Tibial artery (tissue), 4 donors: ENCODE data around the gene ARFGAP2.

Source experiments
- DNase-seq, 2 donors: peaks; one replicate each; pipeline ENCODE4 v3.0.0-alpha.2; 2019
- H3K27ac ChIP-seq, 2 donors: fragments of 200-600 bp; sonication (generic) in 1 of 2; 1 replicate in 1 of 2; 2 replicates in 1 of 2; pipeline ENCODE4 v1.5.1; 2018 to 2019; ENCODE audit warnings: mild to moderate bottlenecking in 1 of 2
- H3K27me3 ChIP-seq, 2 donors: fragments of 200-600 bp; sonication (generic) in 1 of 2; one replicate each; pipeline versions ENCODE4 v1.5.1 to v1.6.0; 2016 to 2019
- H3K36me3 ChIP-seq, 3 donors: fragments of 200-600 bp; sonication (generic) in 2 of 3; one replicate each; pipeline ENCODE4 v1.5.1; 2016 to 2019; ENCODE audit warnings: mild to moderate bottlenecking in 2 of 3
- H3K4me1 ChIP-seq, 4 donors: fragments of 200-600 bp; sonication (generic) in 2 of 4; 1 replicate in 3 of 4; 2 replicates in 1 of 4; pipeline ENCODE4 v1.5.1; 2016 to 2019
- H3K4me3 ChIP-seq, 2 donors: fragments of 200-600 bp; sonication (generic) in 1 of 2; 1 replicate in 1 of 2; 2 replicates in 1 of 2; pipeline ENCODE4 v1.5.1; 2018 to 2019; ENCODE audit warnings: mild to moderate bottlenecking in 2 of 2
- H3K9me3 ChIP-seq, 3 donors: fragments of 200-600 bp; sonication (generic) in 1 of 3; one replicate each; pipeline ENCODE4 v1.5.1; 2016 to 2019
- intact Hi-C: fragments of 100-400 bp; cut with DNase I; formaldehyde crosslinking; loops from one replicate; pipeline ENCODE4 v1.15.0; 2023; ENCODE audit warnings: low total_unique reads
- TF ChIP-seq, protein P1 (sequence below), 2 experiments: fragments of 200-600 bp in 1 of 2; fragments of 450-650 bp in 1 of 2; IDR thresholded peaks; one replicate each; pipeline ENCODE4 v1.5.1; 2017 to 2019; ENCODE audit warnings: antibody characterized with exemption in 2 of 2, mild to moderate bottlenecking in 1 of 2, moderate library complexity in 1 of 2

ARFGAP2 gene

DNA sequence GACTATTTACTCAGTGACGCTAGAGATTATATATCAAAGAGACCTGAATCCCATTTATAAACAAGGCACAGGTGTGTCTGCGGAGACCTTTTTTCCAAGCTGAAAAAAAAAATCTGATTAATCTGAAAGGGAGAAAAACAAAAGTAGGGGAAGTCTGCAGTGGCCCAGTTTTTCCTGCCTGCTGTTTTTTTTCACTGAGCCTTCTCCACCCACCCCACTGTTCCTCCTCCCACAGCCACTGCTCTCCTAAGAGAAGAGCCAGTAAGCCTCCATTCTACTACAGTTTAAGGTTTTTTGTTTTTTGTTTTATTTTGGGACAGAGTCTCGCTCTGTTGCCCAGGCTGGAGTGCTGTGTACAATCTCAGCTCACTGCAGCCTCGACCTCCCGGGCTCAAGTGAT, 18.4 kb downstream of the ARFGAP2 start:
- Histone ChIP-seq H3K27ac (no peak overlapping the region), H3K36me3 (peaks cover 0 to 55% (median 16%) of the 10 kb centered on the region in 3 donors), H3K9me3 (no peaks in the 10 kb centered on the region), H3K4me3 (no peak overlapping the region), H3K27me3 (no peaks in the 10 kb centered on the region), H3K4me1 (peaks cover 0 to 9% (median 6%) of the 10 kb centered on the region in 4 donors)
- intact Hi-C loops = no loop called here
- no peak for DNase-seq
- TF ChIP-seq, protein P1, sequence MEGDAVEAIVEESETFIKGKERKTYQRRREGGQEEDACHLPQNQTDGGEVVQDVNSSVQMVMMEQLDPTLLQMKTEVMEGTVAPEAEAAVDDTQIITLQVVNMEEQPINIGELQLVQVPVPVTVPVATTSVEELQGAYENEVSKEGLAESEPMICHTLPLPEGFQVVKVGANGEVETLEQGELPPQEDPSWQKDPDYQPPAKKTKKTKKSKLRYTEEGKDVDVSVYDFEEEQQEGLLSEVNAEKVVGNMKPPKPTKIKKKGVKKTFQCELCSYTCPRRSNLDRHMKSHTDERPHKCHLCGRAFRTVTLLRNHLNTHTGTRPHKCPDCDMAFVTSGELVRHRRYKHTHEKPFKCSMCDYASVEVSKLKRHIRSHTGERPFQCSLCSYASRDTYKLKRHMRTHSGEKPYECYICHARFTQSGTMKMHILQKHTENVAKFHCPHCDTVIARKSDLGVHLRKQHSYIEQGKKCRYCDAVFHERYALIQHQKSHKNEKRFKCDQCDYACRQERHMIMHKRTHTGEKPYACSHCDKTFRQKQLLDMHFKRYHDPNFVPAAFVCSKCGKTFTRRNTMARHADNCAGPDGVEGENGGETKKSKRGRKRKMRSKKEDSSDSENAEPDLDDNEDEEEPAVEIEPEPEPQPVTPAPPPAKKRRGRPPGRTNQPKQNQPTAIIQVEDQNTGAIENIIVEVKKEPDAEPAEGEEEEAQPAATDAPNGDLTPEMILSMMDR (IDR thresholded peaks at IDR 0.05) = no peak

DNA sequence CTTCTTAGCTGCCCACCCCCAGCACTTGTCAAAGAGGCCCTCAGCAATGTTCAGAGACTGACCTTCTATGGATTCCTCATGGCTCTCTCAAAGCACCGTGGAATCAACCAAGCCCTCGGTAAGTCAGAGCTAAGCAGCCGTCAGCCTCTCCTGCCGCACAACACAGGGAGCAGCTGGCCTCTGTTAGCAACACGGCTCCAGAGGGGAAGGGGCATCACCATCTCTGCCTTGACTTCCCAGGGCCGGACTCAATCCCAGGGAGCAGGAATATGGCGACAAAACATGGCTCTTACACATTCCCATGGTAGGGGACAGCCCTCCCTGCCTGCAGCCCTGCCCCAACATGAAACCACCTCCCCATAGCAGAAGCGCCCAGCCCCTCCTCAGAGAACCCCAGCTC, 18.9 kb downstream of the ARFGAP2 start:
- TF ChIP-seq, protein P1 (IDR thresholded peaks at IDR 0.05) = no peak
- Histone ChIP-seq H3K4me3 (no peak overlapping the region), H3K36me3 (peaks cover 0 to 52% (median 16%) of the 10 kb centered on the region in 3 donors), H3K9me3 (no peaks in the 10 kb centered on the region), H3K27me3 (no peaks in the 10 kb centered on the region), H3K27ac (no peak overlapping the region), H3K4me1 (peaks cover 0 to 13% (median 8%) of the 10 kb centered on the region in 4 donors)
- no peak for DNase-seq
- intact Hi-C loops = no loop called here

DNA sequence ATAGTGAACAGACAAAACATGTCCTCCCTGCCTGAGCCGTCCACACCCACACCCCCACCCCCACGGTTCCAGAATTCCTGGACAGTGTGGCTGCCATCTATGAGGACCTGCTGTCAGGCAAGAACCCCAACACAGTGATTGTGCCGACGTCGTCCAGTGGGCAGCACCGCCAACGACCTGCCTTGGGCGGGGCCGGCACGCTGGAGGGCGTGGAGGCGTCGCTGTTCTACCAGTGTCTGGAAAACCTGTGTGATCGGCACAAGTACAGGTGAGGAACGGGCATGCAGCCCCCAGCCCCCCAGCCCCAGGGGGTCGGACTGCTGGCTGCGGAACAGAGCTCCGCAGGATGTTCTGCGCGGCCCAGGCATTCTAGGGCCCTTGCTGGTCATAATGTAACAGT, 19.7 kb downstream of the ARFGAP2 start:
- Histone ChIP-seq H3K27me3 (no peaks in the 10 kb centered on the region), H3K36me3 (peaks cover 0 to 47% (median 16%) of the 10 kb centered on the region in 3 donors), H3K4me1 (peaks cover 0 to 15% (median 7%) of the 10 kb centered on the region in 4 donors), H3K9me3 (no peaks in the 10 kb centered on the region), H3K27ac (no peak overlapping the region), H3K4me3 (no peak overlapping the region)
- DNase-seq = no peak
- TF ChIP-seq, protein P1 (IDR thresholded peaks at IDR 0.05) = no peak
- intact Hi-C loops = no loop called here

DNA sequence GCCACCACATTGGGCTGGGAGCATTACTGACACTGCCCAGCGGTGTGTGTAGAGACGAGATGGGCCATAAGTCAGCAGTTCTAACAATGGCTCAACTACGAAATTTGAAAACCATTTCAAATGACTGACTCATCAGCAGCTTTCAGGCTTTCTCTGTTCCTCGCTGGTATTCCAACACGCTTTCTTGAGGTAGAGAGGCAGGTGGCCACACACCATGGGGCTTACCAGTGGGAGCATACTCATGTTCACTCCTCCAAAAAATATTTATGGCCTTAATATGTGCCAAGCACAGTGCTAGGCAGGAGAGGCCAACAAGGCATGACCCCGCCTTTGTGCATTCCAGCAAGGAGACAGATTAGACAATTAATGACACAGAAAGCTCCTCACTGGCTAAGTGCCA, 20.3 kb downstream of the ARFGAP2 start:
- H3K4me3 ChIP-seq = no peak overlapping the region
- H3K27ac ChIP-seq = no peak overlapping the region
- no peaks in the 10 kb centered on the region for H3K9me3 ChIP-seq
- intact Hi-C loops = no loop called here
- H3K36me3 ChIP-seq = peaks cover 0 to 46% (median 16%) of the 10 kb centered on the region in 3 donors
- H3K27me3 ChIP-seq = no peaks in the 10 kb centered on the region
- TF ChIP-seq, protein P1 (IDR thresholded peaks at IDR 0.05) = no peak
- no peak for DNase-seq
- H3K4me1 ChIP-seq = peaks cover 0 to 13% (median 4%) of the 10 kb centered on the region in 4 donors

DNA sequence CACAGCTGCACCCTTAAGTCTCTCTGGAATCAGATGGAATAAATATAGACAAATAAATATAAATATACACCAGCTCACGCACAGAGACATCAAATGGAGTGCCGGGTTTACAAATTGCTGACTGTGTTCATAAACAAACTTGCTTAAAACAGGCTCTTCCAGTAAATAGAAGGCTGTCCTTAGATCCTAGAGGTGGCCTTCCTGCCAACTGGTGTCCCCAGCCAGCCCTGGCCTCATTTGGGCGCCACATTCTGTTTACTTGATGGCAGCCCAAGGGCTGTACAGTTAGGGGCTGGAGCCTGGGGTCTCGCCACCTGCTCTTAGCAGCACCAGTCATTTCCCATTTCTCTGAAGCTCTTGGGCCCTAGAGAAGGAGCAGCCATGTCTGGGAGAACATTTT, 20.8 kb downstream of the ARFGAP2 start:
- H3K36me3 ChIP-seq = peaks cover 0 to 46% (median 16%) of the 10 kb centered on the region in 3 donors
- intact Hi-C loops = no loop called here

More for the DNA sequence above, 20.8 kb downstream of the ARFGAP2 start:
- no peak for DNase-seq
- Histone ChIP-seq H3K9me3 (no peaks in the 10 kb centered on the region), H3K4me1 (peaks cover 0 to 9% (median 4%) of the 10 kb centered on the region in 4 donors), H3K27ac (no peak overlapping the region), H3K4me3 (no peak overlapping the region), H3K27me3 (no peaks in the 10 kb centered on the region)
- TF ChIP-seq, protein P1 (IDR thresholded peaks at IDR 0.05) = no peak
